Effector CD8-positive, alpha-beta T cell (primary cell): ENCODE data around the gene CDK5RAP2.
A peak's percentile ranks its signal among the peaks of the same experiment; 100 is the strongest.
"Not testable (repeated sequence)": the region's sequence is repeated elsewhere in the genome, so short reads cannot be mapped to it uniquely, and the experiment has no call there.

Source experiments
- DNase-seq: peaks from one replicate; lab custom pipeline; 2025; lab: John Stamatoyannopoulos, UW
- total RNA-seq, 4 experiments: gene quantifications; one replicate each; lab custom pipeline; 2026; lab: John Stamatoyannopoulos, UW

Gene CDK5RAP2
- total RNA-seq: 114 to 193 (median 172) reads per million in 4 experiments

- DNase-seq: peak; percentile 87
Measured at GRCh38 chr9:120580051-120580896, at the start of gene CDK5RAP2. TSS of gene CDK5RAP2 (minus strand) at chr9:120580167. CDS start at chr9:120579978, 189 bp downstream.

GRCh38 chr9:120628925-120629497 lies 49.0 kb upstream of the CDK5RAP2 start:
- DNase-seq: not testable (repeated sequence)

GRCh38 chr9:120628207-120628924 lies 48.4 kb upstream of the CDK5RAP2 start:
- DNase-seq: no peak

DNA sequence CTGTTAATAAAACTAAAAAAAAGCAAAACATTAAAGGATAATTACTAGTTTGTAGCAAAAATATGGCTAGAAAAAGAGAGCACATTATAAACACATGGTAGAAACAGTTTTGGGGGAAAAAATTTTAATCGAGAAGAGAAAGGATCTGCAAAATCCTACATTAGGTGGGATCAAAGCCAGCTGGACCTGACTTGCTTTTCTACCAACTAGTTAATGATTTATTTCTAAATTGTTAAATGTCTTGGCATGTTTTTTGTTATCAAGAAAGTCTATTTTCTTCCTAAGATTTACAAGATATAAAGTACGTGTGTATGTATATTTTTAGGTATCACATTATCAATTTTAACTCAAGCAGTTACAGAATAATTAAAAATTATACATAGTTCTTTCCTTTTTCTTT lies 47.1 kb upstream of the CDK5RAP2 start:
- DNase-seq: no peak

- no peak for DNase-seq
Measured at GRCh38 chr9:120626512-120626911, 46.5 kb upstream of the CDK5RAP2 start.

- DNase-seq: no peak
Measured at GRCh38 chr9:120625222-120625621, 45.3 kb upstream of the CDK5RAP2 start.

DNA sequence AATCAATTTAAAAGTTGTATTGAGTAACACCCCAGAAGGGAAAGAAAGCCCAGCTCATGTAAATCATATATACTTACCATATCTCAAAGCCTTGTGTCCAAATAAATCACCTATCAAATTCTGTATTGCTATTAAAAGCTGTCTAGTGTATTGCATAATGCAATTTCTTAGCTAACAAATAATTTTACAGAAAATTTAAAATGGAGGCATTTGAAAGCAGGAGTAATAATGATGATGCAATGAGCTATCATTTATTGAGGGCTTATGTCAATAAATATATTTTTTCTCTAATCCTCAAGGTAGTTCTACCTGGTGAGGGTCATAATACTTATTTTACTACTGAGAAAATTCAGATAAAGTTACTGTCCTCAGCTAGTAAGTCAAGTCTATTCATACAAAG lies 42.8 kb upstream of the CDK5RAP2 start:
- no peak for DNase-seq

GRCh38 chr9:120621941-120622340 lies 42.0 kb upstream of the CDK5RAP2 start:
- no peak for DNase-seq

- peak; percentile 3 for DNase-seq
Measured at GRCh38 chr9:120619751-120620655, 40.0 kb upstream of the CDK5RAP2 start.

GRCh38 chr9:120616966-120617935 lies 37.3 kb upstream of the CDK5RAP2 start:
- no peak for DNase-seq

- no peak for DNase-seq
Measured at GRCh38 chr9:120612218-120612617, 32.3 kb upstream of the CDK5RAP2 start.

GRCh38 chr9:120611690-120612068 lies 31.7 kb upstream of the CDK5RAP2 start:
- DNase-seq: no peak

GRCh38 chr9:120610975-120611689 lies 31.2 kb upstream of the CDK5RAP2 start:
- DNase-seq: no peak

GRCh38 chr9:120609636-120610035 lies 29.7 kb upstream of the CDK5RAP2 start:
- DNase-seq: no peak

DNA sequence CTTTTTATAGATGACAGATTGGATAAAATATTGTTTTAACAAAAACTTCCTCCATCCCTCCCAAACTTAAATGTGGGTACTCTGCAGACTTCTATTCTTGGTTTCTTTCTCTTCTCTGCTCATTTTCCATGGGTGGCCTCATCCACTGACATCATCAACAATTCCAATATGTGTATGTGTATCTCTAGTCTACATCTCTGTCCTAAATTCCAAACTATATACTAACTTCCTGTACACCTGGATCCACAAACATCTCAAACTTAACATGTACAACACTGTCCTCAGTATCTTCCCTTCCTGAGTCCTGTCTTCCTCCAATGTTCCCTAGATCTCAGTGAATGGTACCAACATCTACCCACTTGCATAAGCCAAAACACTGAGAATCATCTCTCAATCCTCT lies 28.5 kb upstream of the CDK5RAP2 start:
- DNase-seq: no peak

DNA sequence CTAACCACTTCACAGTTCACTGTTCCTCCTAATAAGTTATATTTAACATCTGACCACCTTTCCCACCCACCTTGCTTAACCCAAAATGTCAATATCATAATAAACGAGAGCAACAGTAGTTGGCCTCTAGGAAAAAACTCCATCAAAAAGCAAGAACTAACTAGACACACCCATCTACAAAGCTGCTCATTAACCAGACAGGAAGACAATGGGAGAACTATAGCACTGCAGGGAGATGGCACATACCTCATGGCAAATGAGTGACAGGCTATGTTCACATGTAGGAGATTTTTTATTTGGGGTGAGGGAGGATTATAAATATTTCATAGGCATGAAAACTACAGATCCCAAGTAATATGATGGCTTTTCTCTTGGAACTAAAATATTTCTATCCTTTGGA lies 23.6 kb upstream of the CDK5RAP2 start:
- no peak for DNase-seq

DNA sequence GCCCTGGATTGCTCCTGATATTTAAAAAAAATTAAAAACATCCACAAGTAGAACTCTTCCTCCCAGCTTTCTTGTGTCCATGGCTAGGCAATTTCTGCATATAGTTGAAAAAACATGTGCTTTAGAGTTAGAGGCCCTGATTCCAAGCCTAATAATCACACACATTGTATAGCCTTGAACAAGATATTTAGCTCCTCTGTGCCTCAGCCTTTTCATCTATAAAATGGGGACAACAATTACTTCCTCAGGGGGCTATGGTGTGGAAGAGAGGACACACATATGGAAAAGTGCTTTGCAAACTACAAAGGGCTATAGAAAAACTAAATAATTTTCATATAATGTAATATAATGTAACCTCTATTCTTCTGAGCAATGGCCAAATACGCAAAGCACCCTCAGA lies 23.0 kb upstream of the CDK5RAP2 start:
- no peak for DNase-seq

DNA sequence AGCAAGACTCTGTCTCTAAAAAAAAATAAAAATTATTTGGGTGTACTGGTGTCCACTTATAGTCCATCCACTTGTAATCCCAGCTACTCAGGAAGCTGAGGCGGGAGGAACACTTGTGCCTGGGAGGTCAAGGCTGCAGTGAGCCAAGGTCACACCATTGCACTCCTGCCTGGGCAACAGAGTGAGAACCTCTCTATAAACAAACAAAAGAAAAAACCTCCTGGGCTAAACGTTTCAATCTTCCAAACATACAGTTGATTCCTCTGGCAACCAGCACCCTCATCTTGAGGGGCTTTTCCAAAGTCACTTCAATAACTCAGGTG lies 13.9 kb upstream of the CDK5RAP2 start:
- DNase-seq: no peak

- DNase-seq: no peak
Measured at GRCh38 chr9:120593250-120593954, 13.4 kb upstream of the CDK5RAP2 start.
